ENCODE results near the gene TAS2R10.

DNA sequence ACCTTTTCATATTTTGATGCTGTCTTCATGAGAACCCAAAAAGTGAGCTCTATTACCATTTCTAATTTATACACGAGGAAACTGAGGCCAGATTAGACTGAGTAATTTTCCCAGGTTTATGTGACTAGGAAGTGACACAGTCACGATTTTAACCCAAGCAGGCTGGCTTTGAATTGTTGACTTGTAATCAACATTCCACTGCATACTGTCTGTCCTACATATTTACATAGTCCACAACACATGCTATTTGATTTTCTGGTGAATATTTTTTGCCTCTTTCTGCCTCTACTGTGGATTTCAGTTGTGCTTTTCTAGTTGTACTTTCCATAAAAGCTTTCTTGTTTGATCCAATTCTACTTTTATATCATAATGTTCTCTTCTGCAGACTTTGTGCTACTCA is 31.9 kb downstream of the TAS2R10 start:
- TF ChIP-seq POLR2A (IDR thresholded peaks at IDR 0.05; ENCODE audit: control extremely low read depth in 1 of 2, low read depth in 2 of 2, low read length in 2 of 2): no peak
- TF ChIP-seq, protein P1, sequence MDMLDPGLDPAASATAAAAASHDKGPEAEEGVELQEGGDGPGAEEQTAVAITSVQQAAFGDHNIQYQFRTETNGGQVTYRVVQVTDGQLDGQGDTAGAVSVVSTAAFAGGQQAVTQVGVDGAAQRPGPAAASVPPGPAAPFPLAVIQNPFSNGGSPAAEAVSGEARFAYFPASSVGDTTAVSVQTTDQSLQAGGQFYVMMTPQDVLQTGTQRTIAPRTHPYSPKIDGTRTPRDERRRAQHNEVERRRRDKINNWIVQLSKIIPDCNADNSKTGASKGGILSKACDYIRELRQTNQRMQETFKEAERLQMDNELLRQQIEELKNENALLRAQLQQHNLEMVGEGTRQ (IDR thresholded peaks at IDR 0.05; ENCODE audit: low read length): no peak
- TF ChIP-seq, protein P2, sequence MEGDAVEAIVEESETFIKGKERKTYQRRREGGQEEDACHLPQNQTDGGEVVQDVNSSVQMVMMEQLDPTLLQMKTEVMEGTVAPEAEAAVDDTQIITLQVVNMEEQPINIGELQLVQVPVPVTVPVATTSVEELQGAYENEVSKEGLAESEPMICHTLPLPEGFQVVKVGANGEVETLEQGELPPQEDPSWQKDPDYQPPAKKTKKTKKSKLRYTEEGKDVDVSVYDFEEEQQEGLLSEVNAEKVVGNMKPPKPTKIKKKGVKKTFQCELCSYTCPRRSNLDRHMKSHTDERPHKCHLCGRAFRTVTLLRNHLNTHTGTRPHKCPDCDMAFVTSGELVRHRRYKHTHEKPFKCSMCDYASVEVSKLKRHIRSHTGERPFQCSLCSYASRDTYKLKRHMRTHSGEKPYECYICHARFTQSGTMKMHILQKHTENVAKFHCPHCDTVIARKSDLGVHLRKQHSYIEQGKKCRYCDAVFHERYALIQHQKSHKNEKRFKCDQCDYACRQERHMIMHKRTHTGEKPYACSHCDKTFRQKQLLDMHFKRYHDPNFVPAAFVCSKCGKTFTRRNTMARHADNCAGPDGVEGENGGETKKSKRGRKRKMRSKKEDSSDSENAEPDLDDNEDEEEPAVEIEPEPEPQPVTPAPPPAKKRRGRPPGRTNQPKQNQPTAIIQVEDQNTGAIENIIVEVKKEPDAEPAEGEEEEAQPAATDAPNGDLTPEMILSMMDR (IDR thresholded peaks at IDR 0.05; ENCODE audit: control extremely low read depth in 1 of 3, insufficient read depth in 1 of 3, low read depth in 1 of 3, low read length in 3 of 3): no peak
- TF ChIP-seq, protein P3, sequence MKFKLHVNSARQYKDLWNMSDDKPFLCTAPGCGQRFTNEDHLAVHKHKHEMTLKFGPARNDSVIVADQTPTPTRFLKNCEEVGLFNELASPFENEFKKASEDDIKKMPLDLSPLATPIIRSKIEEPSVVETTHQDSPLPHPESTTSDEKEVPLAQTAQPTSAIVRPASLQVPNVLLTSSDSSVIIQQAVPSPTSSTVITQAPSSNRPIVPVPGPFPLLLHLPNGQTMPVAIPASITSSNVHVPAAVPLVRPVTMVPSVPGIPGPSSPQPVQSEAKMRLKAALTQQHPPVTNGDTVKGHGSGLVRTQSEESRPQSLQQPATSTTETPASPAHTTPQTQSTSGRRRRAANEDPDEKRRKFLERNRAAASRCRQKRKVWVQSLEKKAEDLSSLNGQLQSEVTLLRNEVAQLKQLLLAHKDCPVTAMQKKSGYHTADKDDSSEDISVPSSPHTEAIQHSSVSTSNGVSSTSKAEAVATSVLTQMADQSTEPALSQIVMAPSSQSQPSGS (IDR thresholded peaks at IDR 0.05; ENCODE audit: low read length): no peak
- TF ChIP-seq CREB1 (IDR thresholded peaks at IDR 0.05): no peak
- no peak for TF ChIP-seq EZH2 (IDR thresholded peaks at IDR 0.05; ENCODE audit: low read depth, low read length, severe bottlenecking)
- TF ChIP-seq CEBPB (IDR thresholded peaks at IDR 0.05; ENCODE audit: low read depth, low read length): no peak
- no peak for TF ChIP-seq RAD21 (IDR thresholded peaks at IDR 0.05 in 1 of 2, conservative IDR thresholded peaks at IDR 0.05 in 1 of 2; ENCODE audit: low read depth in 2 of 2, low read length in 2 of 2)
- TF ChIP-seq JUND (IDR thresholded peaks at IDR 0.05; ENCODE audit: low read length): no peak

All from H1 (cell line).